Measurements from ENCODE around the gene MORN3.
"Not testable (repeated sequence)": the region's sequence is repeated elsewhere in the genome, so short reads cannot be mapped to it uniquely, and the experiment has no call there.

The MORN3 gene

DNA sequence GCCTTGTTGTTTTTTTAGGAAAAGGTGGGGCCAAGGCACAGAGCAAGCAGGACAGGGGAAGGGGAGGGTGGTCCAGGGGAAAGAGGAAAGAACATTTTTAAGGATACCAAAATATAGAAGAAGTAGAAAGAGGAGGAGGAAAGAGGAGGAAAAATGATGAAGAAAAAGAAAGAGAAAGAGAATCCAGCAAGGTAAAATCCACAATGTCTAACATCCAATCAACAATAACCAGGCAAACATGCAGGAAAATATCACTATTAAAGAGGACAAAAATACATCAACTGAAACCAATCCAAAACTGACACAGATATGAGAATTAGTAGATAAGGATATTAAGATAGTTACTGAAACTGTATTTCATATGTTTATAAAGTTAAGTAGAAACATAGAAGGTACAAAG lies 36.1 kb upstream of the MORN3 start:
- Mint-ChIP-seq H3K4me1 (ENCODE audit: low read depth) (peaks cover 1% of the 10 kb centered on the region), H3K4me3 (no peak overlapping the region), H3K36me3 (ENCODE audit: low read depth) (no peaks in the 10 kb centered on the region), H3K27ac (no peak overlapping the region), H3K27me3 (ENCODE audit: low read depth) (peaks cover 7% of the 10 kb centered on the region), H3K9me3 (no peaks in the 10 kb centered on the region)

DNA sequence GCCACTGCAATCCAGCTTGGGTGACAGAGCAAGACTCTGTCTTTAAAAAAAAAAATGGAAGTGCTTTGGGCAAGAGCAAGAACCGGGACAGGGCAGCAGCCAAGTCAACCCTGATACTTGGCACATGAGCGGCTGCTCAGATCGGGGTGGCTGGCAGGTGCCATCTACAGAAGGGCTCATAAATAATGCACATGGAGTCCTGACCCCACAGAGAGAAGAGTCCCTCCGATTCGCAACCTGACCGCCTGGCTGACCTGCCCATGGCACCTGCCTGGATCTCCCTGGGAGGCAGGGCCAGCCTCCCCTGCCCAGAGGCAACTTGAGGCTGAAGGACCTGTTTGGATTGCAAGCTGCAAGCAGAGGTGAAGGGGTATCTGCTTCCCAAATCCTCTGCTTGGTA lies 33.5 kb upstream of the MORN3 start:
- H3K36me3 Mint-ChIP-seq (ENCODE audit: low read depth) = no peaks in the 10 kb centered on the region
- no peak overlapping the region for H3K4me3 Mint-ChIP-seq
- no peaks in the 10 kb centered on the region for H3K9me3 Mint-ChIP-seq
- H3K4me1 Mint-ChIP-seq (ENCODE audit: low read depth) = no peaks in the 10 kb centered on the region
- H3K27me3 Mint-ChIP-seq (ENCODE audit: low read depth) = peaks cover 4% of the 10 kb centered on the region
- H3K27ac Mint-ChIP-seq = no peak overlapping the region

DNA sequence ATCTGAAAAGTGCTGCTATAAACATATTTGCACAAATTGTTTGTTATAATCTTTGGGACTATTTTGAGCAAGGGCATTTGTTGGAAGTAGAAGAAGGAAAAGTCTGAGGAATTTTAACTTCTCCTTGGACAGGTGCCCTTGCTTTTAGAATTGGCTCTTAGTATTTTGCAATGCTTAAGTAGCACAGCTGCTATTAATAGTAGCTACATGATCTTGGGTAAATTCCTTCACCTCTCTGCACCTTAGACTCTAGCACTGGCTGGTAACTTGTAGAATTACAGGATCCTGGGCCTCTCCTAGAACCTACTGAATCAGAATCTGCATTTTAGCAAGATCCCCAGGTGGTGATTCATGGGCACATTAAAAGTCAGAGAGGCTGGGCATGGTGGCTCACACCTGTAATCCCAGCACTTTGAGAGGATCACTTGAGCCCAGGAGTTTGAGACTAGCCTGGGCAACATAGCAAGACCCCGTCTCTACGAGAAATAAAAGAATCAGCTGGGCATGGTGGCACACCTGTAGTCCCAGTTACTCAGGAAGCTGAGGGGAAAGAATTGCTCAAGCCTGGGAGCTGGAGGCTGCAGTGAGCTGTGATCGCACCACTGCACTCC lies 32.3 kb upstream of the MORN3 start:
- Mint-ChIP-seq H3K4me1 (ENCODE audit: low read depth) (no peaks in the 10 kb centered on the region), H3K9me3 (no peaks in the 10 kb centered on the region), H3K4me3 (no peak overlapping the region), H3K36me3 (ENCODE audit: low read depth) (no peaks in the 10 kb centered on the region), H3K27me3 (ENCODE audit: low read depth) (peaks cover 4% of the 10 kb centered on the region), H3K27ac (no peak overlapping the region)

- H3K9me3 Mint-ChIP-seq; H3K4me3 Mint-ChIP-seq; H3K27me3 Mint-ChIP-seq (ENCODE audit: low read depth); H3K27ac Mint-ChIP-seq; H3K36me3 Mint-ChIP-seq (ENCODE audit: low read depth); H3K4me1 Mint-ChIP-seq (ENCODE audit: low read depth): not testable (repeated sequence)
Measured at GRCh38 chr12:121697861-121698260, 28.4 kb upstream of the MORN3 start.

DNA sequence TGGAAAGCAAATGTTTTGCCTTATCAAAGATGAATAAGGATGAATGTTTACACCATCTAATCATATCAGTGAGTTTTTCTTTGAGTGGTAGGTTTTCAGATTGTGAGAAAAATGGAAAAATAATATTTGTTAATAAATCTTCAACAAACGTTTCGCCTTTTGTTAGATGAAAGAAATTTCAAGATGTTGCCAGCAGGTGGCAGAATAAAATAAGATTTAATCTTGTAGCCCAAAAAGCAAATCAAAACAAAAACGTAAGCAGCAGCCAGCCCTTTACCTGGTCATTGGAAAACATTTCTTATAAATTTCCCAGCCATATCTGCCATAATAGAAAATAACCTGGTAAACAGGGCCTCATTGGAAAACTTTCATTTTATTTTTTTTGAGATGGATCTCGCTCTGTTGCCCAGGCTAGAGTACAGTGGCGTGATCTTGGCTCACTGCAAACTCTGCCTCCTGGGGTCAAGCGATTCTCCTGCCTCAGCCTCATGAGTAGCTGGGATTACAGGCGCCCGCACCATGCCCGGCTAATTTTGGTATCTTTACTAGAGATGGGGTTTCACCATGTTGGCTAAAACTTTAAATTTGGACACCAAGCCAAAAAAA lies 27.7 kb upstream of the MORN3 start:
- Mint-ChIP-seq H3K36me3 (ENCODE audit: low read depth) (no peaks in the 10 kb centered on the region), H3K9me3 (no peaks in the 10 kb centered on the region), H3K27me3 (ENCODE audit: low read depth) (peaks cover 4% of the 10 kb centered on the region), H3K4me1 (ENCODE audit: low read depth) (no peaks in the 10 kb centered on the region), H3K4me3 (no peak overlapping the region), H3K27ac (no peak overlapping the region)

- H3K9me3 Mint-ChIP-seq = no peaks in the 10 kb centered on the region
- H3K4me1 Mint-ChIP-seq (ENCODE audit: low read depth) = no peaks in the 10 kb centered on the region
- no peaks in the 10 kb centered on the region for H3K36me3 Mint-ChIP-seq (ENCODE audit: low read depth)
- no peaks in the 10 kb centered on the region for H3K27me3 Mint-ChIP-seq (ENCODE audit: low read depth)
- no peak overlapping the region for H3K27ac Mint-ChIP-seq
- H3K4me3 Mint-ChIP-seq = no peak overlapping the region
Measured at GRCh38 chr12:121693155-121693687, 23.8 kb upstream of the MORN3 start.

DNA sequence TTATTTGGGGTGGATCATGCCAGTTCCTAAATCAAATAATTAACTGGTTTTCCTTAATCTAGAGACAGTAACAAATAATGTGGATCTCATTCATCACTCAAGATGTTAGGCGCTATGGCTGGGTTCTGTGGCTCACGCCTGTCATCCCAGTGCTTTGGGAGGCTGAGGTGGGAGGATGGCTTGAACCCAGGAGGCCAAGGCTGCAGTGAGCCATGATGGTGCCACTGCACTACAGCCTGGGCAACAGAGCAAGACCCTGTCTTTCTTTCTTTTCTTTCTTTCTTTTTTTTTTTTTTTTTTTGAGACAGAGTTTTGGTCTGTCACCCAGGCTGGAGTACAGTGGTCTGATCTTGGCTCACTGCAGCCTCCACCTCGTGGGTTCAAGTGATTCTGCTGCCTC lies 23.3 kb upstream of the MORN3 start:
- H3K4me3 Mint-ChIP-seq; H3K9me3 Mint-ChIP-seq; H3K4me1 Mint-ChIP-seq (ENCODE audit: low read depth); H3K27me3 Mint-ChIP-seq (ENCODE audit: low read depth); H3K27ac Mint-ChIP-seq; H3K36me3 Mint-ChIP-seq (ENCODE audit: low read depth): not testable (repeated sequence)

DNA sequence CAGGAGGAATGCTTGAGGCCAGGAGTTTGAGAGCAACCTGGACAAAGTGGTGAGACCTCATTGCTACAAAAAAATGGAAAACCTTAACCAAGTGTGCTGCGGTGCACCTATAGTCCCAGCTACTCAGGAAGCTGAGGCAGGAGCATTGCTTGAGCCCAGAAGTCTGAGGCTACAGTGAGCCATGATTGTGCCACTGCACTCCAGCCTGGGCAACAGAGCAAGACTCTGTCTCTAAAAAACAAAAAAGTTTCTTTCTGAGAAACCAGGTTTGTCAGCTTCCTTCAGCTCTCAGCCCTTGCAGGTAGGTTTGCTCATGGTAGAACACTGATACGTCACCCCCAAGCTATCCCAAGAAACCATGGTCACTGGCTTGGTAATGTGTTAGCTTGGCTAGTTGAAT lies 20.0 kb upstream of the MORN3 start:
- no peak overlapping the region for H3K27ac Mint-ChIP-seq
- peaks cover 6% of the 10 kb centered on the region for H3K4me1 Mint-ChIP-seq (ENCODE audit: low read depth)
- H3K9me3 Mint-ChIP-seq = no peaks in the 10 kb centered on the region
- H3K36me3 Mint-ChIP-seq (ENCODE audit: low read depth) = peaks cover 3% of the 10 kb centered on the region
- no peak overlapping the region for H3K4me3 Mint-ChIP-seq
- no peaks in the 10 kb centered on the region for H3K27me3 Mint-ChIP-seq (ENCODE audit: low read depth)

DNA sequence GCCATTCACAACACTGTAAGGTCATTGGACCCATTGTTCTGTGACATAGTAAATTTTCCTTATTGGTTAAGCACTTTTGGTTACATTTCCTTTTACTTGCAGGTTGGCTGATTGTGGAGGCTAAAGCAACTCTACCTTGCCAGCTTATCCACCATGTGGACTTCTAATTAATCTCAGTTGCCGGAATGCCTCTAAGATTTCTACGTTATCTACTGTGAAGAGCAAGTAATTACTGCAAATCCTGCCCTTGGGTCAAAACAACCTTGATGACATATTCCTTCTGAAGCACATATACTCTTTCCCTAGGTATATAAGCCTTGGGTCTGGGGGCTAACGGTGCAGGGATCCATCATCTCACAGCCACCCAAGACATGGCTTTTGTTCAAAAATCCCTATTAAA lies 19.5 kb upstream of the MORN3 start:
- Mint-ChIP-seq H3K4me1 (ENCODE audit: low read depth) (peaks cover 6% of the 10 kb centered on the region), H3K27ac (no peak overlapping the region), H3K4me3 (no peak overlapping the region), H3K36me3 (ENCODE audit: low read depth) (peaks cover 3% of the 10 kb centered on the region), H3K27me3 (ENCODE audit: low read depth) (no peaks in the 10 kb centered on the region), H3K9me3 (no peaks in the 10 kb centered on the region)

GRCh38 chr12:121679661-121680197 lies 10.3 kb upstream of the MORN3 start:
- not testable (repeated sequence) for H3K27ac Mint-ChIP-seq; H3K36me3 Mint-ChIP-seq (ENCODE audit: low read depth)

GRCh38 chr12:121678716-121679300 lies 9.4 kb upstream of the MORN3 start:
- no peak overlapping the region for H3K4me3 Mint-ChIP-seq

More at GRCh38 chr12:121679661-121680197, 10.3 kb upstream of the MORN3 start:
- not testable (repeated sequence) for H3K4me3 Mint-ChIP-seq; H3K27me3 Mint-ChIP-seq (ENCODE audit: low read depth); H3K9me3 Mint-ChIP-seq
- peaks cover 14% of the 10 kb centered on the region for H3K4me1 Mint-ChIP-seq (ENCODE audit: low read depth)

GRCh38 chr12:121678305-121678704 lies 8.9 kb upstream of the MORN3 start:
- H3K4me3 Mint-ChIP-seq = no peak overlapping the region
- H3K9me3 Mint-ChIP-seq = no peaks in the 10 kb centered on the region
- no peak overlapping the region for H3K27ac Mint-ChIP-seq
- no peaks in the 10 kb centered on the region for H3K27me3 Mint-ChIP-seq (ENCODE audit: low read depth)
- H3K36me3 Mint-ChIP-seq (ENCODE audit: low read depth) = no peaks in the 10 kb centered on the region
- H3K4me1 Mint-ChIP-seq (ENCODE audit: low read depth) = peaks cover 23% of the 10 kb centered on the region

More at GRCh38 chr12:121678716-121679300, 9.4 kb upstream of the MORN3 start:
- peaks cover 18% of the 10 kb centered on the region for H3K4me1 Mint-ChIP-seq (ENCODE audit: low read depth)
- no peaks in the 10 kb centered on the region for H3K9me3 Mint-ChIP-seq
- no peak overlapping the region for H3K27ac Mint-ChIP-seq
- H3K27me3 Mint-ChIP-seq (ENCODE audit: low read depth) = no peaks in the 10 kb centered on the region
- no peaks in the 10 kb centered on the region for H3K36me3 Mint-ChIP-seq (ENCODE audit: low read depth)

DNA sequence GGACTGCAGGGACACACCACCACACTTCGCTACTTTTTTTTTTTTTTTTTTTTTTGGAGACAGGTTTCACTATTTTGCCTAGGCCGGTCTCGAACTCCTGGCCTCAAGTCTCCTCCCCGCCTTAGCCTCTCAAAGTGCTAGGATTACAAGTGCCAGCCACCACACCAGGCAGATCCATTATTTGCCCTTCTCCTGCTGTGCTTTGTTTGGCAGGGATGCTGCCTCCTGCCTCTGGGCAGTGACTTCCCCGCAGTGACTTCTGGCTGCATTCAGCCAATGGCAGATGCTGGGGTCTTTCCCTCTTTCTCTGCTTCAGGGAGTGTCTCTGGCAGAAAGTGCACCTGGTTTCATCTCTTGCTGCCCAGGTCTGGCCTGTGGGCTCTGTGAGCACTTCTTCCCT lies 6.7 kb upstream of the MORN3 start:
- peaks cover 31% of the 10 kb centered on the region for H3K4me1 Mint-ChIP-seq (ENCODE audit: low read depth)
- no peaks in the 10 kb centered on the region for H3K27me3 Mint-ChIP-seq (ENCODE audit: low read depth)
- no peak overlapping the region for H3K27ac Mint-ChIP-seq
- no peaks in the 10 kb centered on the region for H3K36me3 Mint-ChIP-seq (ENCODE audit: low read depth)
- no peaks in the 10 kb centered on the region for H3K9me3 Mint-ChIP-seq
- no peak overlapping the region for H3K4me3 Mint-ChIP-seq

- H3K27ac Mint-ChIP-seq = peak overlapping the region; percentile 100
- H3K4me3 Mint-ChIP-seq = peak overlapping the region; percentile 92
- no peaks in the 10 kb centered on the region for H3K36me3 Mint-ChIP-seq (ENCODE audit: low read depth)
- peaks cover 29% of the 10 kb centered on the region for H3K4me1 Mint-ChIP-seq (ENCODE audit: low read depth)
- H3K9me3 Mint-ChIP-seq = no peaks in the 10 kb centered on the region
- H3K27me3 Mint-ChIP-seq (ENCODE audit: low read depth) = no peaks in the 10 kb centered on the region
Measured at GRCh38 chr12:121673013-121673511, 3.6 kb upstream of the MORN3 start.

Data from T-helper 1 cell treated with Interleukin-12 subunit alpha and Interleukin-12 subunit beta and Interleukin-4 antibody, amounts not matched to agents 30 μg/mL and 1 μg/mL, for 36 hours (primary cell).